OCI-LY1 (cell line): Measurements from ENCODE around the gene MDFIC.

ENCODE experiments used
- H2AFZ ChIP-seq: fragments of 200-600 bp; sonication (generic), shearing (Covaris generic); 2 replicates; pipeline ENCODE4 v1.6.0; 2014; ENCODE audit warnings: antibody characterized with exemption, mild to moderate bottlenecking, low read length
- H3F3A ChIP-seq: fragments of 200-600 bp; sonication (generic), shearing (Covaris generic); 2 replicates; pipeline ENCODE4 v1.6.0; 2014; ENCODE audit warnings: mild to moderate bottlenecking, antibody characterized with exemption, low read length, moderate library complexity; ENCODE audit not compliant: insufficient read depth
- H3K27ac ChIP-seq: fragments of 200-600 bp; sonication (generic); 2 replicates; pipeline ENCODE4 v1.5.1; 2014; ENCODE audit warnings: low read length, mixed run types, mild to moderate bottlenecking, low read depth; ENCODE audit not compliant: poor library complexity, severe bottlenecking
- H3K27me3 ChIP-seq: fragments of 200-600 bp; sonication (generic); 2 replicates; pipeline ENCODE4 v1.6.0; 2014; ENCODE audit warnings: antibody characterized with exemption, mild to moderate bottlenecking, low read length, moderate library complexity; ENCODE audit not compliant: insufficient read depth
- H3K36me3 ChIP-seq: fragments of 200-600 bp; sonication (generic); 2 replicates; pipeline ENCODE4 v1.6.1; 2014; ENCODE audit warnings: mild to moderate bottlenecking, antibody characterized with exemption, low read length, moderate library complexity, mixed read lengths; ENCODE audit not compliant: insufficient read depth
- H3K4me1 ChIP-seq: fragments of 200-600 bp; sonication (generic); 2 replicates; pipeline ENCODE4 v1.5.1; 2014; ENCODE audit warnings: mild to moderate bottlenecking, low read length, moderate library complexity; ENCODE audit not compliant: insufficient read depth, severe bottlenecking
- H3K4me2 ChIP-seq: fragments of 200-600 bp; sonication (generic), shearing (Covaris generic); 2 replicates; pipeline ENCODE4 v1.6.1; 2014; ENCODE audit warnings: low read length
- H3K4me3 ChIP-seq: fragments of 200-600 bp; sonication (generic); 2 replicates; pipeline ENCODE4 v1.5.1; 2014; ENCODE audit warnings: low read length, low read depth, mild to moderate bottlenecking, mixed read lengths; ENCODE audit not compliant: poor library complexity, severe bottlenecking
- H3K79me2 ChIP-seq: fragments of 200-600 bp; shearing (Covaris generic); 2 replicates; pipeline ENCODE4 v1.6.1; 2016; ENCODE audit warnings: mixed run types, low read length, mixed read lengths; ENCODE audit not compliant: insufficient read depth
- H3K9ac ChIP-seq: fragments of 200-600 bp; sonication (generic), shearing (Covaris generic); 2 replicates; pipeline ENCODE4 v1.6.1; 2014; ENCODE audit warnings: mild to moderate bottlenecking, low read length, mixed read lengths
- H3K9me2 ChIP-seq: fragments of 200-600 bp; sonication (generic), shearing (Covaris generic); 2 replicates; pipeline ENCODE4 v1.6.1; 2014; ENCODE audit warnings: low read depth, mild to moderate bottlenecking, low read length, mixed read lengths
- H3K9me3 ChIP-seq: fragments of 200-600 bp; shearing (Covaris generic); 2 replicates; pipeline ENCODE4 v1.6.1; 2014; ENCODE audit warnings: low read length, mixed read lengths
- H4K20me1 ChIP-seq: fragments of 200-600 bp; sonication (generic), shearing (Covaris generic); 2 replicates; pipeline ENCODE4 v1.6.0; 2016; ENCODE audit warnings: mild to moderate bottlenecking, low read length; ENCODE audit not compliant: insufficient read depth
- EZH2 ChIP-seq: fragments of 200-600 bp; sonication (generic), shearing (Covaris generic); IDR thresholded peaks from 2 replicates; pipeline ENCODE4 v1.8.0; 2017; ENCODE audit warnings: borderline replicate concordance, mixed run types, mild to moderate bottlenecking, antibody characterized with exemption, low read length, moderate library complexity, mixed read lengths
- TF ChIP-seq, protein P1 (sequence below): fragments of 200-600 bp; sonication (generic), shearing (Covaris generic); IDR thresholded peaks from 2 replicates; pipeline ENCODE4 v1.5.1; 2017; ENCODE audit warnings: mild to moderate bottlenecking, antibody characterized with exemption, low read length, moderate library complexity, mixed read lengths

Gene MDFIC

GRCh38 chr7:115059321-115059720, 137.4 kb downstream of the MDFIC start:
- Histone ChIP-seq H3K4me3 (no peak overlapping the region), H3K9me2 (no peaks in the 10 kb centered on the region), H3K27me3 (no peaks in the 10 kb centered on the region), H3K27ac (no peak overlapping the region), H3K4me1 (no peaks in the 10 kb centered on the region), H3K36me3 (no peaks in the 10 kb centered on the region), H3K79me2 (no peaks in the 10 kb centered on the region), H2AFZ (no peak overlapping the region), H3K9me3 (no peaks in the 10 kb centered on the region), H4K20me1 (no peaks in the 10 kb centered on the region), H3K4me2 (no peak overlapping the region), H3K9ac (no peak overlapping the region), H3F3A (no peaks in the 10 kb centered on the region)
- TF ChIP-seq, protein P1, sequence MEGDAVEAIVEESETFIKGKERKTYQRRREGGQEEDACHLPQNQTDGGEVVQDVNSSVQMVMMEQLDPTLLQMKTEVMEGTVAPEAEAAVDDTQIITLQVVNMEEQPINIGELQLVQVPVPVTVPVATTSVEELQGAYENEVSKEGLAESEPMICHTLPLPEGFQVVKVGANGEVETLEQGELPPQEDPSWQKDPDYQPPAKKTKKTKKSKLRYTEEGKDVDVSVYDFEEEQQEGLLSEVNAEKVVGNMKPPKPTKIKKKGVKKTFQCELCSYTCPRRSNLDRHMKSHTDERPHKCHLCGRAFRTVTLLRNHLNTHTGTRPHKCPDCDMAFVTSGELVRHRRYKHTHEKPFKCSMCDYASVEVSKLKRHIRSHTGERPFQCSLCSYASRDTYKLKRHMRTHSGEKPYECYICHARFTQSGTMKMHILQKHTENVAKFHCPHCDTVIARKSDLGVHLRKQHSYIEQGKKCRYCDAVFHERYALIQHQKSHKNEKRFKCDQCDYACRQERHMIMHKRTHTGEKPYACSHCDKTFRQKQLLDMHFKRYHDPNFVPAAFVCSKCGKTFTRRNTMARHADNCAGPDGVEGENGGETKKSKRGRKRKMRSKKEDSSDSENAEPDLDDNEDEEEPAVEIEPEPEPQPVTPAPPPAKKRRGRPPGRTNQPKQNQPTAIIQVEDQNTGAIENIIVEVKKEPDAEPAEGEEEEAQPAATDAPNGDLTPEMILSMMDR: no peak
- no peak for TF ChIP-seq EZH2

GRCh38 chr7:115060095-115060870, 138.4 kb downstream of the MDFIC start:
- Histone ChIP-seq H3F3A (no peaks in the 10 kb centered on the region), H3K27ac (no peak overlapping the region), H4K20me1 (no peaks in the 10 kb centered on the region), H3K9me2 (no peaks in the 10 kb centered on the region), H2AFZ (no peak overlapping the region), H3K27me3 (no peaks in the 10 kb centered on the region), H3K4me2 (no peak overlapping the region), H3K9ac (no peak overlapping the region), H3K36me3 (no peaks in the 10 kb centered on the region), H3K79me2 (no peaks in the 10 kb centered on the region), H3K9me3 (no peaks in the 10 kb centered on the region), H3K4me1 (no peaks in the 10 kb centered on the region), H3K4me3 (no peak overlapping the region)
- TF ChIP-seq, protein P1: no peak
- TF ChIP-seq EZH2: no peak

DNA sequence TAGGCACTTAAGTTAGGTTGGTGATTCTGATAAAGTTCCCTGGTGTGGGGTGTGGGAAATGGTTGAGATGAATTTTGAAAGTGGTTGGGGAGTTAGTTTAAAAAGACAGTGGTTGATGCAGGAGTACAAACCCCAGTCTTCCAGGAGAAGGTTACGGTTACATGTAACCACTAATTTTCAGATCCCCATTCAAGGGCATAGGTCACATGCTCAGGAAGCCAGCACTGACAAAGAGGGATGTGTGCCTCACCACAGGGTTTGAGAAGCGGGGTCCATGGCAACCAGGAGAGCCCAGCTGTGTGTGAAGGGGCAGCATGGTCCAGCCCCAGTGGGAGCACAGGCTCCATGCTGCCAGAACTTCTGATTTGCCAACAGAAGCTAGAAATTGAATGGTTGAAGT, 144.2 kb downstream of the MDFIC start:
- H3K4me2 ChIP-seq: no peak overlapping the region
- H3K9me3 ChIP-seq: no peaks in the 10 kb centered on the region
- no peaks in the 10 kb centered on the region for H3K9me2 ChIP-seq
- H3K9ac ChIP-seq: no peak overlapping the region
- H3K79me2 ChIP-seq: no peaks in the 10 kb centered on the region
- no peak overlapping the region for H3K27ac ChIP-seq
- no peaks in the 10 kb centered on the region for H3K27me3 ChIP-seq
- H2AFZ ChIP-seq: no peak overlapping the region
- no peak overlapping the region for H3K4me3 ChIP-seq
- H3K36me3 ChIP-seq: no peaks in the 10 kb centered on the region
- TF ChIP-seq EZH2: no peak
- TF ChIP-seq, protein P1: no peak
- no peaks in the 10 kb centered on the region for H3K4me1 ChIP-seq
- no peaks in the 10 kb centered on the region for H4K20me1 ChIP-seq
- no peaks in the 10 kb centered on the region for H3F3A ChIP-seq
